GM19099 (cell line): ENCODE measurements around the gene COL4A2.

Source experiments
- POLR2A ChIP-seq: IDR thresholded peaks from 3 replicates; pipeline ENCODE4 v1.6.1; 2011; ENCODE audit warnings: low read depth; ENCODE audit not compliant: insufficient read length; ENCODE audit errors: extremely low read depth

COL4A2 gene

DNA sequence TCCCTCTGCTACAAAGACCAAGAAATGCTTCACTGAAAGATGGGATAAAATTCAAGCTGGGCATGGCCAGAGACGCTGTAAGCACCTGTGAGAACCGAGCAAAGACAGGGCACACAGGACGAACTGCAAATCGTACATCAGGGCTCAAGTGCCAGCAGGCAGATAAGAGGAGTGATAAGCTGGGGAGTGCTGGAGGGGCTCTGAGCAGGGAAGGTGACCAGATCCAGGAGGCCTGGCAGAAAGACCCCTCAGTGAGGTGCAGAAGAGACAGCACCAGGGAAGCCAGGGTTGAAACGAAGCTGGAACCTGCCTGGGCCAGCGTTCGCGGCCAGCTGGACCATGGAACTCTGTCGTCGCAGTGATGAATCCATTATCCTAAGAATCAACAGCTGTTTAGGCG lies 244.2 kb downstream of the COL4A2 start:
- TF ChIP-seq POLR2A, result no peak

DNA sequence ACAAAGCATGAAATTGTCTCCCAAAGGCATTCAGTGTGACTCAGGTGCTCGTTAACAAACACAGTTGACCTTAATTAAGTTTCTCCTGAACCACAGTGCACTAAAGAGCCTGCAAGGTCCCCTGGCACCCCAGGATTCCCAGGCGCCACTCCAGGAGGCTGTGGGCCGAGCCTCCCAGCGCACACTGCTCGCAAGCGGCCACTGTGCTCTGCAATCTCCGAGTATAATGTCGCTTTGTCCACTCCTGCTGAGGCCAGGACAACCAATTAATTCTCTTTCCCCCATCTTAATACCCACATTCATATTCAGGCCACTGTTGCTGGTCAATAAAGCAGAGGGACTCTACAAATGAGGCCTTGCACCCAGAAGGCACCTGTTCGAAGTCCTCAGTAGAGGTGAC lies 245.7 kb downstream of the COL4A2 start:
- no peak for TF ChIP-seq POLR2A

DNA sequence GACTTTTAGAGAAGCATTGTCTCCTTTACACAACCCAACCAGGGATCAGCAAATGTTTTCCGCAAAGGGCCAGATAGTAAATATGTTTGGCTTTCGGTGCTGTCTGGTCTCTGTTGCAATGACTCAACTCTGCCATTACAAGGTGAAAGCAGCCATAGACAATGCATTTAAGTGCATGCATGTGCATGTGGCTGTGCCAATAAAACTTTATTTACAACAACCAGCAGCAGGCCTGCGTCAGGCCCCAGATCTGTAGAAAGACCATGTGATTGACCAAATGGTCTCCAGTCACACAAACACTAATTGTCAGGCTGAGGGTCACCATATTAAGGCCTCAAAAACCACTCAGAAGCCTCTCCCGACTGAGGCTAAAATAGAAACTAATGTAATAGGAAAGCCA lies 246.3 kb downstream of the COL4A2 start:
- no peak for TF ChIP-seq POLR2A

DNA sequence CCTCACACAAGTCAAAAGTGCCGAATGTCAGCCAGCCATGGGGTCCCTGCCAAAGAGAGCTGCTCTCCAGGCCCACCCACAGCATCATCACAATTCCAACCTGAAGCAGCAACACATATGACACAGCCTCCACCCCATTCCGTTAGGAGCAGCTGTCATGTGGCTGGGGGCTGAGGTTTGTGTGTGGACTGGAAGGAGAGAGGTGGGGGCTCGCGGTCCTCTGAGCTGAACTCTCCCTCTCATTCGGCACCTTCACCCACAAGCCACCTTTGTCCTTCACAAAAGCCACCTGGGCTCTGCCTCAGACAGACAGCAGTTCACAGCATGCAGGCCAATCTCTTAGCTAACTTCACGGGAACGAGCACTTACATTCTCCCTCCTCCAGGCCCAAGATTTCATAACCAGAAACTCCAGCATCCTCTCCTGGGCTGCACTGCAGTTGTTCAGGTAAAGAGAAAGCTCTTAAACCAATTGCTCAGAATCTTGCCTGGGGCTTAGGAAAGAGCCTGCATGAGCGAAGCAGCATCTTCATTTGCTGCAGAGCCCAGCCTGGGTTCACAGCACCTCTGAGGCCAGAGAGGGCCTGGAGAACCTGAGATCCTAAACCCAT lies 247.2 kb downstream of the COL4A2 start:
- no peak for TF ChIP-seq POLR2A

DNA sequence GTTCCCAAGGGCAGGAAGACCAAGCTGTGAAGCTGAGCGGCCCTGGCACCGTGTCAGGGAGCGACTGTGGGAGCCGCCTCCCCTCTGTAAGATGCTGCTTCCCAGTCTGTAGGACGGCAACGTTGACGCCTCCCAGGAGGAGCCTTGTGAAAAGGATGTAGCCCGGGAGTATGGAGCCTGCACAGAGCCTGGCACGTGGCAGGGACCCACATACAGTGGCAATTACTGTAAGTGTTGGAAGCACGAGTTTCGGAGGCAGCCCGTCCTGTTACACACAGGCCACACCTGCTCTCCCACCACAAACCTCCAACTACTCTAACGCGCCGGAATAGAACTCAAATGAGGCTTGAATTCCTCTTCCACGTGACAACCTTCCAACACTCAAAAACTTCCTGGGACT lies 247.9 kb downstream of the COL4A2 start:
- no peak for TF ChIP-seq POLR2A

DNA sequence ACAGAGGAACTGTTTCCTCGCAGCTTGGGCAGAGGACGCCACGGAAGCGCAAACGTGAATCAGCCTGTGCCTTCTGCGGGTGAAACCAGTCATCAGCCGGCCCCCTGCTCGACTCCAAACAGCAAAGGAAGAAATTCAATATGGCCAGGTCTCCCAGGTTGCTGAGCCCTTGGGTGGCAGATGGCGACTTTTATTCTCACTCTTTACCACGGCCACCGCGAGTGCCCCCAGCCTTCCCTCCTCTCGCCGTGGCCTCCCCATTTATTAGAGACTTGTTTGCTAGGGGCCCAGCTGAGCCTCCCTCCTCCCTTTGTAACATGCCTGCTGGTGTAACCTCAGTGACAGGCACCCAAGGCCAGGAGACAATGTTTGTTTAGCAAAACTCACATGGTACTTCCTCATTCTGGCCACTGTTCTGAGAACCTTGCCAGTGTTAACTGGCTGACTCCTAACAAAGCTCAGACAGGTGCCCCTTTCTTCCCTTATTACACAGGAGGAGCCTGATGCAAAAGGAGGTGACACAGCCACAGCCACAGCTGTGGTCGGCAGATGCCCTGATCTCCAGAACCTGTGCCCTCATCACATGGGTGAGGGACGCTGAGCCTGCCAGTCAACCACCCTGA lies 248.6 kb downstream of the COL4A2 start:
- TF ChIP-seq POLR2A, result no peak

DNA sequence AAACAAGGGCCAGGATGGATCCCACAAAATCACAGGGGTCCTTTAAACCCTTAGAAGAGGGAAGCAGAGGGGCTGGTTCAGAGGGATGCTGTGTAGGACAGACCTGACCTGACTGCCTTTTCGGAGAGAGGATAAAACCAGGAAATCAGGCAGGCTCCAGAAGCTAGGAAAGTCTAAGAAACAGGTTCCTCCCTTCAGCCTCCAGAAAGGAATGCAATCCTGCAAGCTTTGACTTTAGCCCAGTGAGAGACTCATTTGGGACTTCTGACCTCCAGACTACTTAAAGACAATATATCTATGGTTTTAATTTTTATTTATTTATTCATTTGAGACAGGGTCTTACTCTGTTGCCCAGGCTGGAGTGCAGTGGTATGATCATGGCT lies 249.1 kb downstream of the COL4A2 start:
- TF ChIP-seq POLR2A, result no peak

DNA sequence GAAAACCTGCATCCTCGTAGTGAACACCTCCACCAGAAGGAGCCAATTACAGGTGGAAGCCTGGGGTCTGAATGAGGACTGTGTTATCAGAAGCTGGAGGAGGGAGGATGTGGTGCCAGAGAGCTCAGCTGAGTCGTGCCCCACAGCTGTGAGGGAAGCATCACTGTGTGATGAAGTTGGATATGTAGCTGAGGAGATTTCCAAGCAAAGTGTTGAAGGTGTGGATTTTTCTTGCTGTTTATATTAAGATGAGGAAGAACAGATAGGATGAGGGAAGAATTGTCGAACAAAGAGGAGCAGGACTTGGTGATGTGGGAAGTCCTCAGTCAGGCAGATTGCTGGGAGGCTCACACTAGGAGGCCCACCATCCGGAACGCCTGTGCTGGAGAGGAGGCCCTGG lies 250.0 kb downstream of the COL4A2 start:
- TF ChIP-seq POLR2A, result no peak

DNA sequence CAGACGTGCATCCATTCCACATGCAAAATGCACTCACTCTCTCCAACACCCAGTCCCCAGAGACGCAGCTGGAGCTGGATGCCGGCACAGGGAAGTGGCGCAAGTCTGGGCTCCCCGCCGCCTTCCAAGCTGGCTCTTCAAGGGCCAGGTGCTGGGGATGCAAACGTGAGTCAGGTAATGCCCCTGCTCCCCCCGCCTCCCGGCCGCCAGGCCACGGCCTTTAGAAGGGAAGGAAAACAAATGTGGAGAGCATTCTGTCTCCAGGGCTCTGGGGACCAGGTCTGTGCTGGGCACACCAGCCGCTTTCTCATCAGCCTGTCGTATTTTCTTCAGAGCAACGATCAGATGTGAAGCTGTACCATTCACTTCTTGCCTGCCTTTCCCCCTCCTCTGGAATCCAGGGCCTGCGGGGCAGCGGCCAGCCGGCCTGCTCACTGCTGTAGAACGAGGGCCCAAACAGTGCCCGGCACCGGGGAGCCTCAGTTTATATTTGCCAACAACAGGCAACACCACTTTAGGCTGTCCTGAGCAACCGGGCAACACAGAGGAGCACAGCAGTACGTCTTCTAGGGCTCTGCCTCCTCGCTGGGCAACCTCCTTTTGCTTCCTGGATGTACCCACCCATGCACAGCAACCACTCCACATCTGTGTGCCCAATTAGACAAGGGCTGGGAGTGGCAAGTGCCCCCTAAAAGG lies 250.7 kb downstream of the COL4A2 start:
- no peak for TF ChIP-seq POLR2A

DNA sequence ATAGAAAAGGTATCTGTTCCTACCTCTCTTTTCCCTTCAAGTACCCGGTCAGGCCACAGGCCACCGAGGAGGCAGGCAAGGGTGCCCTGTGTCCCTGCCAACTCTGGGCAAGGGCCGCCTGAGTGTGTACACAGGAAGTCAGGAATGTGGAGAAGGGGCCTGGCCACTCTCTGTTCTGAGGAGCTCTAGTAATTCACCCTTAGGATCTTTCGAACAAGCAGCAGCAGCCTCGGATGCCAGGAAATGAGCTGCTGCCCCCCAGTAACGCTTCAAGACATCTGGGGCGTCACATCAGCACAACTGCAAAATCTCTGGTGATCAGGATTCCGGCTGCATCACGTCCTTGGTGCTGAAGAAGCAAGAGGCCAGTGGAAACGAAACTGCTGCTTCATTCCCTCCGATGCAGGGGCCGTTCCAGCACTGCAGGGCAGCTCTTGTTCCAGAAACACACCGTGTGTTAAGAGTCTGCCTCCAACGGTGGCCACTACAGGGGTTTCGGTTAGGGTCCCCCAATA lies 252.4 kb downstream of the COL4A2 start:
- TF ChIP-seq POLR2A, result no peak

DNA sequence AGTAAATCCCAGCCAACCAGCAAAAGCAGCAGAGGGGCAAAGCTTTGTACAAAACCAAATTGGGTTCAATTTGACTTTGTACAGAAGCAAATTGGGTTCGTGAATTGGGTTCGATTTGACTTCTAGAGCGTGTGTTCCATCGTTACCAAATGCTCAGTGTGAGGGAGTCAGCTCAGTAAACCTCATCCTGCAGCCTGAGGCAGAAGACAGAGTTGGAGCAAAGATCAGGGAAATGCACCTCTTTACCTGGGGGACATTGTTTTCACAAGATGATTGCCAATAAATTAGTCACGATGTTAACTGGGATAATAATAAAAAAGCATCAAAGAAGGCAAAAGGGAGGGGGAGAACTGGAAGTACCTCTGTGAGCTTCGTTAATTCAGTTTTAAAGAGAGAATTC lies 252.9 kb downstream of the COL4A2 start:
- TF ChIP-seq POLR2A, result no peak

DNA sequence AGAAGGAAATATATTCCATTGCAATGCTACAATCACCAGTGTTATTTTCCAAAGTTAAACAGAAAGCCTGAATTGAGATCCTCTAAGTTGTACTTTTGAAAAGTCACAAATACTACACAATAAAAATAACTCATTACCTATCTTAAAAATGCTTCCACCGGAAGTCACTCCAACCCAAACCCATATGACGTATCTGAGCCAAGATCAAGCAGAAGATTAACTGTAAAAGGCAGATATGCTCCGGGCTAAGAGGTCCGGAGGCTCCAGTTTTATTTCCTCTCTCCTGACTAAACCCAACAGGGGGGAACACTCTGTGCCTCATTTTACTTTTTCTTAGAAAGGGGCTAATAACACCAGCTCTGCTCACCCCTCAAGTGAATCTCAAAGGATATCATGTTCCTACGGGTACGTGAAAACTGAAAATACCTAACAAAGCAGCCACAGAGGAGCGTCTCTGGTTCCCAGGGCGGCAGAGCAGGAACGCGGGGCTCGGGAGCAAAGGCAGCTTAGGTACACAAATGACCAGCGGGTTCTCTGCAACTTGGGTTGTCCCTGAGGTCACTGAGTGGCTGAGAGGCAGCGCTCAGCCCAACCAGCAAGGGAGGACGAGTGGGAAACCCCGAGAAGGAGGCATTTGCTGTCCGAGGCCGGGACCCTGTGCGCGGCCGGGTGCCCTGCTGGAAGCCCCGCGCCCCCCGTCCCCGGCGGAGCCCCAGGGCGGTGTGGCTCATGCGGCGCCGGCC lies 253.7 kb downstream of the COL4A2 start:
- no peak for TF ChIP-seq POLR2A

DNA sequence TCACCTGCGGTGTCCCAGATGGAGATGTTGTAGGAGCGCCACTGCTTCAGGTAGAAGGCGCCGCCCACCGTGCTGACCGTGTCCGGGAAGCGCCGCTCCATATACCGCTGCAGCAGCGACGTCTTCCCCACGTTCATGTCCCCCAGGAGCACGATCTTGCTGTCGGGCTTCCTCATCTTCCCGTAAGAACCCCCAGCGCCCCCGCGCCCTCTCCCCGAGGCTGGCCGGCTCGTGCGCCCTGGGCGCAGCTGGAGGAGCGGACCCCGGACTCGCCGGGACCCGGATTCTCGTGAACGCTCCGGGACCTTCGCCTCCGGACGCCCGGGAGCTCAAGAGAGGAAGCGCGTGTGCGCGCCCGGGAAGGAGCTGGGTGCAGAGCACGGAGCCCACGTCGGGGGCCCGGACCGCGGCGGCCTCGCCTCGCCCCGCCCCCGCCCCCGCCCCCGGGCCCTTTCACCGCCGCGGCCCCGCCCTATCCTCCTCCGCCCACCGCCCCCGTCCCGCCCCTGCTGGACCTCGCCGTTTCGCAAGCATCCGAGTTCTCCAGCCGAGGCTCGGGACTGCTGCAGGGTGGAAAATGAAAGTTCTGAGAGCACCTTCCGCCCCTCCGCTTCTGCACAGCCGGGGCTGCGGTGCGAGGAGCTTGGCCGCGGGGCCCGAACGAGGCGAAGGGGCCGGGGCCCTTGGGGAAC lies 254.4 kb downstream of the COL4A2 start, which contains the start of gene RAB20:
Gene RAB20 (minus strand): TSS at position 379 of the 692 bp plus-strand sequence. CDS start 203 bp downstream, at position 176.
- peak; percentile 50 for TF ChIP-seq POLR2A

DNA sequence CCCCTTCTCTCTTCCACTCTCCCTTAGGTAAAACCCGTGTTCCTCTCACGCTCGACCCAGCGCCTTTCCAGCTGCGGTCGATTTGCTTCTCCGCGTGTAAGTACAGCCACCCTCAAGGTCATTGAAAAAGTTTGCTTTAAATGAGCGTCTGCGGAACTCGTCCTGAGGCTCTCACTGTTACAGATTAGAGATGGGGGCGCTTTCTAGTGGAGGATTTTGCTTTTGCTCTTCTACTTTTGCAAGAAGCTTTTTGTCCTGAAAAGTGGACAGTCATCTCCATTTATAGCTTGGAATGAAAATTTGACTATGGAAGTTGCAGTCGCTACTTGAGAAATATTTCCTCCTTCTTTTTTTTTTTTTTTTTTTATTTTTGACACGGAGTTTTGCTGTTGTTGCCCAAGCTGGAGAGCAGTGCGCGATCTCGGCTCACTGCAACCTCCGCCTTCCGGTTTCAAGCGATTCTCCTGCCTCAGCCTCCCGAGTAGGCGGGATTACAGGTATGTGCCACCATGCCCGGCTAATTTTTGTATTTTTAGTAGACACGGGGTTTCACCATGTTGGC lies 255.0 kb downstream of the COL4A2 start:
- TF ChIP-seq POLR2A, result no peak
